Prostate gland (tissue), 2 donors: ENCODE results near the gene BOLL. TPM values are rescaled to one million over a fixed set of nuclear protein-coding genes. Genes with fewer than 3 reads are reported as not detected.

Experiments
- DNase-seq: peaks from one replicate; pipeline ENCODE4 v3.0.0-alpha.2; 2019; ENCODE audit warnings: low spot score
- H3K27ac ChIP-seq, 2 donors: fragments of 200-600 bp; sonication (generic); 2 replicates each; pipeline ENCODE4 v1.5.1; 2017 to 2019
- H3K27me3 ChIP-seq: fragments of 200-600 bp; sonication (generic); replicated peaks from 2 replicates; pipeline ENCODE4 v1.5.1; 2019; ENCODE audit not compliant: insufficient read depth
- H3K36me3 ChIP-seq, 2 donors: fragments of 200-600 bp; sonication (generic); 1 replicate in 1 of 2; 2 replicates in 1 of 2; pipeline versions ENCODE4 v1.5.1 to v1.8.1; 2017 to 2019
- H3K4me1 ChIP-seq: fragments of 200-600 bp; sonication (generic); replicated peaks from 2 replicates; pipeline ENCODE4 v1.5.1; 2019
- H3K4me3 ChIP-seq, 2 donors: fragments of 200-600 bp; sonication (generic); 2 replicates each; pipeline ENCODE4 v1.5.1; 2017 to 2019
- H3K9me3 ChIP-seq: fragments of 200-600 bp; sonication (generic); 2 replicates; pipeline ENCODE4 v1.5.1; 2017
- POLR2A ChIP-seq: fragments of 450-650 bp; IDR thresholded peaks from one replicate; pipeline ENCODE4 v1.6.1; 2016; ENCODE audit warnings: antibody characterized with exemption, mild to moderate bottlenecking
- POLR2AphosphoS5 ChIP-seq: sonication (generic); formaldehyde crosslinking; IDR thresholded peaks from one replicate; pipeline ENCODE4 v1.6.1; 2017; ENCODE audit warnings: antibody characterized with exemption
- WGBS: methylation state at CpG from one replicate; pipeline ENCODE4 v1.1.5; 2018; 5-methylcytosine and 5-hydroxymethylcytosine counted together
- intact Hi-C: fragments of 100-400 bp; cut with DNase I; formaldehyde crosslinking; loops from one replicate; pipeline ENCODE4 v1.14.2; 2022
- total RNA-seq, 2 donors: library from RNA; depleted of rRNA; stranded (reverse); fragments of >200 nt; gene quantifications; one replicate each; pipeline ENCODE4 v1.1.0, GENCODE V29; 2016
- TF ChIP-seq, protein P1 (sequence below), 4 experiments: fragments of 200-600 bp in 2 of 4; fragments of 450-650 bp in 2 of 4; sonication (generic) in 2 of 4; IDR thresholded peaks; 1 replicate in 3 of 4; 2 replicates in 1 of 4; pipeline ENCODE4 v1.5.1; 2016 to 2019; ENCODE audit warnings: antibody characterized with exemption in 4 of 4, mild to moderate bottlenecking in 2 of 4, moderate library complexity in 2 of 4

The BOLL gene
- total RNA-seq, 2 donors from 2014 or later = 13.9 TPM; not detected in 1

DNA sequence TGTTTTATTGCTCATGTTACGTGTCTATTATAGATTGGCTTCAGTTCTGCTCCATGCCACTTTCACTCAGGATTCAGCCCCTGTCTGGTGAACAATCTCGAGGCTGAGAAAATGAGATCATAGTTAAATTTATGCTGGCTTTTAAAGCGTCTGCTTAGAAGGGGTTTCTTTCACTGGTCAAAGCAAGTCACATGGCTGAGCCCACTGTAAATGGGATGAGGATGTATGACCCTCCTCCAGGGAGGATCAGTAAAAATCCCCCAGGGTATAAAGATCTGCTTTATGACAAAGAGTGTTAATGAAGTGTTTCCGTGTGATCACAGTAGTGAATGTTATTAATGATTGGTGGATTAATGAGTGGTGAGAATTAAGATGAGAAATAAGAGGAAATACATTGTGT is 13.1 kb upstream of the BOLL start:
- WGBS = 44% methylated on average over 4 of the region's 4 CpGs
- H3K4me1 ChIP-seq = no peaks in the 10 kb centered on the region
- intact Hi-C loops = no loop called here
- H3K36me3 ChIP-seq = no peaks in the 10 kb centered on the region
- H3K27me3 ChIP-seq = no peaks in the 10 kb centered on the region
- no peaks in the 10 kb centered on the region for H3K9me3 ChIP-seq
- no peak overlapping the region for H3K27ac ChIP-seq
- DNase-seq = no peak
- TF ChIP-seq POLR2A (no peak), POLR2AphosphoS5 (no peak)
- TF ChIP-seq, protein P1, sequence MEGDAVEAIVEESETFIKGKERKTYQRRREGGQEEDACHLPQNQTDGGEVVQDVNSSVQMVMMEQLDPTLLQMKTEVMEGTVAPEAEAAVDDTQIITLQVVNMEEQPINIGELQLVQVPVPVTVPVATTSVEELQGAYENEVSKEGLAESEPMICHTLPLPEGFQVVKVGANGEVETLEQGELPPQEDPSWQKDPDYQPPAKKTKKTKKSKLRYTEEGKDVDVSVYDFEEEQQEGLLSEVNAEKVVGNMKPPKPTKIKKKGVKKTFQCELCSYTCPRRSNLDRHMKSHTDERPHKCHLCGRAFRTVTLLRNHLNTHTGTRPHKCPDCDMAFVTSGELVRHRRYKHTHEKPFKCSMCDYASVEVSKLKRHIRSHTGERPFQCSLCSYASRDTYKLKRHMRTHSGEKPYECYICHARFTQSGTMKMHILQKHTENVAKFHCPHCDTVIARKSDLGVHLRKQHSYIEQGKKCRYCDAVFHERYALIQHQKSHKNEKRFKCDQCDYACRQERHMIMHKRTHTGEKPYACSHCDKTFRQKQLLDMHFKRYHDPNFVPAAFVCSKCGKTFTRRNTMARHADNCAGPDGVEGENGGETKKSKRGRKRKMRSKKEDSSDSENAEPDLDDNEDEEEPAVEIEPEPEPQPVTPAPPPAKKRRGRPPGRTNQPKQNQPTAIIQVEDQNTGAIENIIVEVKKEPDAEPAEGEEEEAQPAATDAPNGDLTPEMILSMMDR (IDR thresholded peaks at IDR 0.05) = no peak
- H3K4me3 ChIP-seq = no peak overlapping the region

GRCh38 chr2:197795277-197795676 is 10.2 kb upstream of the BOLL start:
- intact Hi-C loops = no loop called here
- H3K27me3 ChIP-seq = no peaks in the 10 kb centered on the region
- TF ChIP-seq POLR2A (no peak), POLR2AphosphoS5 (no peak)
- TF ChIP-seq, protein P1 (IDR thresholded peaks at IDR 0.05) = no peak
- H3K4me3 ChIP-seq = no peak overlapping the region
- H3K36me3 ChIP-seq = no peaks in the 10 kb centered on the region
- DNase-seq = no peak
- H3K27ac ChIP-seq = no peak overlapping the region
- H3K4me1 ChIP-seq = no peaks in the 10 kb centered on the region
- no peaks in the 10 kb centered on the region for H3K9me3 ChIP-seq

DNA sequence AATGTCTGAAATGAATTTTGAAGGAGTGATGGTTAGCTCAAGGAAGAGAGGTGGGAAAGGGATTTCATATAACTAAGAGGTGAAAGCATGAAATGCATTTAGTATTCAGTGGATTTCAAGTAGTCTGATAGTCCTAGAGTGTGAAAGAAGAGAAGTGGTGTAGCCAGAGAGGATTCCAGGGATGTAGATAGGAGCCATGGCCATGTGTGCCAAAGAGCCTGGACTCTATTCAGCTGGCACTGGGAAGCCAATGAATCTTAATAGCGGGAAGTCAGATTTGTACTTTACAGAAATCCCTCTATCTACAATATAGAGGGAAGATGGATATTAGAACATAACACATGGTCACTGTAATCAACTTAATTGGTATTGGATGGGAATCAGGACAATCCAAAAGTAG is 8.3 kb upstream of the BOLL start:
- intact Hi-C loops = no loop called here
- no peak for TF ChIP-seq POLR2AphosphoS5
- no peak for TF ChIP-seq POLR2A
- TF ChIP-seq, protein P1 (IDR thresholded peaks at IDR 0.05) = no peak

GRCh38 chr2:197786010-197786877 is 1.1 kb upstream of the BOLL start:
- TF ChIP-seq POLR2A = no peak
- TF ChIP-seq, protein P1 (IDR thresholded peaks at IDR 0.05) = peak in 2 of 4 experiments; percentile 5 to 20

More for the DNA sequence above, 8.3 kb upstream of the BOLL start:
- Histone ChIP-seq H3K4me3 (no peak overlapping the region), H3K36me3 (no peaks in the 10 kb centered on the region), H3K27ac (no peak overlapping the region), H3K27me3 (no peaks in the 10 kb centered on the region), H3K9me3 (no peaks in the 10 kb centered on the region), H3K4me1 (no peaks in the 10 kb centered on the region)
- WGBS = 70% methylated on average over 1 of the region's 1 CpG
- no peak for DNase-seq

DNA sequence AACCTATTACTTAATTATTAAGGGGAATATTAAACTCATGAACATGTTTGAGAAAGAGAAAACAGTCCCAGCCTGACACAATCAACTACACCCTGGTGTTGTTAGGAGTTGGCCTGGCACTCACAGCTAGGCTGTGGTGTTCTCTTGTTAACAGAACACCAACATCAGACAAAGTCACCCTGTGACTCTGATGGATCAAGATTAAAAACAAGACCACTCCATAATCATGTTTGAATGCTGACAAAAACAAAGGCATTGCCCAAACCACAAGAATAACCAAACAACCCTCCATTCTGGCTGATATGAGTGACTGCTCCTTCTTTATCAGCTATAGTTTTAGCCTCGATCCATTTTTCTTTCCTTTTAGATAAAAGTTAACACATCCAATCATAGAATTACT is 3.0 kb downstream of the BOLL start:
- TF ChIP-seq POLR2AphosphoS5 (no peak), POLR2A (no peak)
- TF ChIP-seq, protein P1 (IDR thresholded peaks at IDR 0.05) = no peak
- DNase-seq = no peak
- Histone ChIP-seq H3K4me3 (no peak overlapping the region), H3K4me1 (no peaks in the 10 kb centered on the region), H3K36me3 (no peaks in the 10 kb centered on the region), H3K27me3 (no peaks in the 10 kb centered on the region), H3K27ac (no peak overlapping the region), H3K9me3 (no peaks in the 10 kb centered on the region)
- 51% methylated on average over 1 of the region's 1 CpG for WGBS
- intact Hi-C loops = no loop called here

More at GRCh38 chr2:197786010-197786877, 1.1 kb upstream of the BOLL start:
- intact Hi-C loops = no loop called here
- H3K4me3 ChIP-seq = peak overlapping the region; percentile 13 to 23
- DNase-seq = no peak
- no peaks in the 10 kb centered on the region for H3K36me3 ChIP-seq
- no peaks in the 10 kb centered on the region for H3K27me3 ChIP-seq
- H3K9me3 ChIP-seq = no peaks in the 10 kb centered on the region
- WGBS = 18% methylated on average over 72 of the region's 79 CpGs
- H3K4me1 ChIP-seq = no peaks in the 10 kb centered on the region
- no peak overlapping the region for H3K27ac ChIP-seq
